GM18861 (cell line): ENCODE data around the gene JPH3.
"Not testable (repeated sequence)": the region's sequence is repeated elsewhere in the genome, so short reads cannot be mapped to it uniquely, and the experiment has no call there.

Source experiments
- ATAC-seq: cut with Tn5 transposase; IDR thresholded peaks from one replicate; pipeline ENCODE4 v1.9.1; 2021; ENCODE audit not compliant: unreplicated experiment

JPH3 gene

GRCh38 chr16:87678618-87679017 lies 76.3 kb downstream of the JPH3 start:
- ATAC-seq = no peak

- ATAC-seq = no peak
Observed at GRCh38 chr16:87679593-87680271, 77.4 kb downstream of the JPH3 start.

GRCh38 chr16:87680272-87680644 lies 78.0 kb downstream of the JPH3 start:
- ATAC-seq = no peak

GRCh38 chr16:87681051-87681602 lies 78.8 kb downstream of the JPH3 start:
- ATAC-seq = not testable (repeated sequence)

GRCh38 chr16:87681981-87682570 lies 79.8 kb downstream of the JPH3 start:
- ATAC-seq = no peak

GRCh38 chr16:87682852-87683399 lies 80.6 kb downstream of the JPH3 start:
- ATAC-seq = no peak

- ATAC-seq = no peak
Observed at GRCh38 chr16:87684106-87684677, 81.9 kb downstream of the JPH3 start.

- ATAC-seq = no peak
Observed at GRCh38 chr16:87684711-87685404, 82.5 kb downstream of the JPH3 start.

- no peak for ATAC-seq
Observed at GRCh38 chr16:87685405-87685755, 83.1 kb downstream of the JPH3 start.

GRCh38 chr16:87685766-87686165 lies 83.5 kb downstream of the JPH3 start:
- no peak for ATAC-seq

GRCh38 chr16:87686697-87687096 lies 84.4 kb downstream of the JPH3 start:
- no peak for ATAC-seq

GRCh38 chr16:87687126-87687910 lies 85.0 kb downstream of the JPH3 start:
- ATAC-seq = no peak

- ATAC-seq = no peak
Observed at GRCh38 chr16:87687998-87688529, 85.8 kb downstream of the JPH3 start.

- ATAC-seq = no peak
Observed at GRCh38 chr16:87688876-87689815, 86.8 kb downstream of the JPH3 start.

- ATAC-seq = no peak
Observed at GRCh38 chr16:87689956-87690465, 87.7 kb downstream of the JPH3 start.

GRCh38 chr16:87690911-87691685 lies 88.8 kb downstream of the JPH3 start:
- no peak for ATAC-seq

- no peak for ATAC-seq
Observed at GRCh38 chr16:87691686-87692079, 89.4 kb downstream of the JPH3 start.

- ATAC-seq = no peak
Observed at GRCh38 chr16:87692176-87692575, 89.9 kb downstream of the JPH3 start.
